Stimulated activated CD8-positive, alpha-beta memory T cell treated with anti-CD3 and anti-CD28 coated beads, Interleukin-2, amount 100 ng/mL, for 48 hours (primary cell): ENCODE data around the gene SMPX.

Experiments used
- DNase-seq, 2 donors: peaks; one replicate each; pipeline ENCODE4 v3.0.0-alpha.2; 2020; ENCODE audit warnings: low read depth in 2 of 2

Gene SMPX

GRCh38 chrX:21711848-21712197, 46.1 kb downstream of the SMPX start:
- DNase-seq = no peak

DNA sequence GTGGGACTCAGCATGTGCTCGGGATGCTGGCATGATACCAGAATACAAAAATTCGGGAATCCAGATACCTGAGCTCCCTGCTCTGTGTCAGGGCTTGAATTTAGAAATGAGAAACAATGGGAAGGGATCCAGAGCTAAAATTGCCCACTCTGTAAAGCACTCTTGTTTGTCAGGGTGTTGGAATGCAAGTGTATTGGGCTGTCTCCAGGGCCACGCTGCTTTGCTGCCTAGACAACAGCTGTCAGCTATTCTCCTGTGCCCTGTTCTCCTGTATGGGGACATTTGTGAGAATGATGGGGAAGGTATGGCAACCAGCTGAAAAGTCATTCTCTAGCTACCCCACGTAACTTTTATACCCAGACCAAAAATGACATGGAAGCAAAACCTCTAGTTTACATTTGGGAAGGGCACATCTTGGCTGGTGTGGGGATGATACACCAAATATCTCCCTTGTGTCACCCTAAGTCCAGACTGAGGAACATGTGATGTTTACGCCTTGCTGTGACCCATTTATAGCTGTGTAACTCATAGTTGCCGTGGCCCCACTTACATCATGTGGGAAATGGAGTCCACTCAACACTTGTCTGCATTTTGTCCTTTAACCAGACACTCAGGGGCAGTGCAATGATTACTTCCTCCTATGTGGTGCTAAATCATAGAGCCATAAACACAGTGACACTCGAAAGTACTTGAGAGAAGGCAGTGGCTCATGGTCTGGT, 46.6 kb downstream of the SMPX start:
- no peak for DNase-seq

GRCh38 chrX:21708116-21708515, 49.8 kb downstream of the SMPX start:
- DNase-seq = no peak

GRCh38 chrX:21705225-21705624, 52.7 kb downstream of the SMPX start:
- DNase-seq = no peak

DNA sequence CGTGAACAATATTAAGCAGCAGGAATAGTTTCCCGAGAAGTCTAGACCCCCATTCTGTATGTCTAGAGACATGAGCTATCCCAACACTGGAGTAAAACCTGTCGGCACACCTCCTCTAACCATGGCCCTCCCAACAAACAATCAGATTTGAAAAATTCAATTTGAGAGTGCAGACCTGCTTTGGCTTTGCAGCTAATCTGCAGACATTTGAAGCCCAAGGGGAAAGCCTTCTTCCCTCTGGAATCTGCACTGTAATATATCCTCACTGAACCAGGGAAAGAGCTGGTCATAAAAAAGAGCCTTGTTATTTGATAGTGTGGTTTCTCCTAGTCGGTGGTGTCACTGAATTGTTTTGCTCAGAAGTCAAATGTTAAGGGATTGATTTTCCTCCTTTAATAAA, 55.2 kb downstream of the SMPX start:
- no peak for DNase-seq

DNA sequence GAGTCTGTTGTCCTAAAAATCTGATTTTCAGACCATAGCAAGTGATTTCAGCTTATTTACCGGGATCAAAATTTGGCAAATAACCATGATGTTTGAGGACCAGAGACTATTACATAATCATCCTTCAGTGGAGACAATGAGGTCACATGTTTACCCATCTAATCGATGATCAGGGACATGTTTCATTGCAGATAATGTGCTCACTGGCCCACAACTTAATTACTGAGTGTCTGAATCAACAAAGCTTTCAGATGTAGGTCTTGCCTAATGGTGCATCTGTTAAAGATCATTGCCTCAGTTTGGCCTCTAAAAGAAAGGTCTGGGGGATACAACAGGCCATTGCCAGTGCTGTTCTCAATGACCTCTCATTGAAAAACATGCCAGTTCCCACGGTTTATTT, 56.9 kb downstream of the SMPX start:
- DNase-seq = no peak

DNA sequence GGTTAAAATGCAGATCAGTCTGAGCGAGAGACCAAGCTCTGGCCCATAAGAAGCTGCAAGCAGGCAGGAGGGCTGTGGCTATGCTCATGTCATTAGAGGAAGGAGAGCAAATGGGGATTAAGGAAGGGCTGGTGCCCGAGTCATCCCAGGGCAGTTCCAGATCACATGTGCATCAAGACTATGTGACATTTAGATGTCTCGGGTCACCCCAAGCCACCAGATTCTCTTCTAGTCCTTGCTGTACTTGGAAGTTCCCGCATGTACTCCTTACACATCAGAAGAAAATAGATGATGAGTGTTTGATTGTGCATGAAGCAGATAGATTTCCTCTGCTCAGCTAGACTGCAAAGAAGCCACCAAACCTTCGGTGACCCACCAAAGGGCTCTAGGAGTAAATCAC, 57.6 kb downstream of the SMPX start:
- DNase-seq = no peak

DNA sequence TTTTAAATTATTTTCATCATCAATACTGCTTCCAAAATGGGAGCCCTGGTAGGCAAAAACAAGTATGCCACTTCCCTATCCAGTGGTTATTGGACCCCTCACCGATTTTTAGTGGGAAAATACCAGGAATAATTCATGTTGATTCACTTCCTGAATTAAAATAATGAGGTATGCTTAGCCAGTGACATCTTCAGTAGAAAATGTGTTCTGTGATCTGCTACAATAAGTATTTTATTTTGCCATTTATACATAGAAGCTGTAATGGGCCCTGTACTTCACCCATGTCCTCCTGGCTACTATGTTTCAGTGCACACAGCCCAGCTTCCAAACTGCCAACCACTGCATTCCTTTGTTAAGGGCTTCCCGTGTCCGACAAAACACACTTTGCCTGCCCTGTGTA, 58.8 kb downstream of the SMPX start:
- no peak for DNase-seq

DNA sequence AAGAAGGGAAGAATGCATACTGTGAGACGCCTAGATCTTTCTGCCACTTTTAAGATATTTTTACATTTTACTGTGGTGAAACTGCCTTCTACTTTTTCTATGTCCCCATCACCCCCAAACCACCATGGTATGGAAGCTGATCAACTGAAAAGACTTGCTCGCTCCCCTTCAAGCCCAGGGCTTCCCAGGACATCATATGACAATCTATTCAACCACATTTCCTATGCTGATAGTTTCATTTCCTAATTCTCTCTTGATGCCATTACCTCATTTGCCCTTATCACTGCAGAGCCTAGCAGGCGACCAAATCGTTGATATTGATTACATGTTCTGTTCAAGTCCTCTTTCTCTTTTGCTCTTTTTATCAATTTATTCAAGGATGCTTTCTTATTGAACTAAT, 59.6 kb downstream of the SMPX start:
- no peak for DNase-seq

DNA sequence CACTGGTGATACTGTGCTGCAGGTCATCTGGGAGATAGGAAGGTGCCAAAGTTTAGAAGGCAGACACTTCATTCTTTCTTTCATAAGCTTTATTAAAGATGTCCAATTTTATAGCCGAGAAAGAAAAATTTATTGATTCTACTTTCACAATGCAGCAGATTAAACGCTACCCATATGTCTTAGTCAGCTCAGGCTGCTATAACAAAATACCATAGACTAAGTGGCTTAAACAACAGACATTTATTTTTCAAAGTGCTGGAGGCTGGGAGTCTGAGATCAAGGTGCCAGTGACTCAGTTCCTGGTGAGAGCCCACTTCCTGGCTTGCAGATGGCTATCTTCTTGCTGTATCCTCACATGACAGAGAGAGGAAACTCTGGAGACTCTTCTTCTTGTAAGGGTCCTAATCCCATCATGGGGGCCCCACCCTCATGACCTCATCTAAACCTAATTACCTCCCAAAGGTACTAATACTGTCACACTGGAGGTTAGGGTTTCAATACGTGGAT, 66.4 kb downstream of the SMPX start:
- no peak for DNase-seq

DNA sequence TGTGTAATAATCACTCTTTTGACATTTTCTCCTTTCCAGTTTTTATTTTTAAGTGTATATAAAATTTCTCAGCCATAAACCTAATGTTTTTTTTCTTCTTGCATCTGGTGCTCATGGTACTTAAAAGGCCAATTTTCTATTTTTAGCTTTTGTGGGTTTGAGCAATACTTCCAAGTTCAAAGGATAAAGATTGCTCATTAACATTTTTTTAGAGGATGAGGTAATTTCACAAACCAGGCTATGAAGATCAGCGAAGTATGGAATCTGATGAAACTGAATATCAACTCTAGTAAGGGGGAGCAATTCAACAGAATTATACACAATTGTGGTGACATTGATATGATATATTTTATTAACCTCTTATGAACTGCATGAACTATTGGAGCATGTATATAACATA, 74.0 kb downstream of the SMPX start:
- no peak for DNase-seq

DNA sequence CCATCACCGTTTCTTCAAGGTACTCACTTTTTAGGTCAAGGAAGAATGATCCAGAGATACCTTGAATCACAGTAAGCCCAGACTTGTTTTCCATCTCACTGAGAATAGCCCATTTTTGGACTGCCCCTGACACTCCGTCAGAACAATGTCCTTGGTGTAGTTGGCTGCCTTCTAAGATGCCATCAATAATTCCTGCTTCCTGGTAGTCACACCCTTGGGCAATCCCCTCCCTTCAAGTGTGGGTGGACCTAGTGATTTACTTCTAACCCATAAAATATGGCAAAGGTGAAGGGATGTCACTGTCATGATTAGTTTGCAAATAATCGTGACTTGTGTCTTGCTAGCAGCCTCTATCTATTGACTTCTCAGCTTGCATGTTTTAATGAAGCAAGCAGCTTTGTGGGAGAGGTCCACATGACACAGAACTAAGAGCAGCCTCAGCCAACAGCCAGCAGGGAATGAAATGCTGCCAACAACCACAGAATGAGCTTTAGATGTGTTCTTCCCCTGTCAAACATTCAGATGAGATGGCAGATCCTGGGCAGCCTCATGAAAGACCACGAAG, 79.8 kb downstream of the SMPX start:
- DNase-seq = no peak

DNA sequence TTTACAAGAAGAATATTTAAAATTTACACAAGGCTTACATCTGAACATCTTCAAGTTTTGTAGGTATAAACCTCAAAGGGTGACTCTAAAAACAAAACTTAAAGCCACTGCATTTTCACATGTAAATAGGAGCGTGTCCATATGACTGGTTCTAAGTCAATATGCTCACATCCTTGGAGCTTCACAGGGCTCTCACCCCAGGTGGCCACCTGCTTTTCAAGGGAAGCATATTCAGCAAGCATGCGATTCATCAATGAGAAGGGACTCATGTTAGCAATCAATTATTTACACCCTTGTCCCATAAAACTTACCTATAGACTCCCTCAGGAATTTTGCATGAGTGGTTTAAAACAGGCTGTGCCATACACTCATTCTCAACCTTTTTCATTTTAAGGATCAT, 82.0 kb downstream of the SMPX start:
- DNase-seq = no peak

GRCh38 chrX:21674430-21675186, 83.3 kb downstream of the SMPX start:
- DNase-seq = no peak

DNA sequence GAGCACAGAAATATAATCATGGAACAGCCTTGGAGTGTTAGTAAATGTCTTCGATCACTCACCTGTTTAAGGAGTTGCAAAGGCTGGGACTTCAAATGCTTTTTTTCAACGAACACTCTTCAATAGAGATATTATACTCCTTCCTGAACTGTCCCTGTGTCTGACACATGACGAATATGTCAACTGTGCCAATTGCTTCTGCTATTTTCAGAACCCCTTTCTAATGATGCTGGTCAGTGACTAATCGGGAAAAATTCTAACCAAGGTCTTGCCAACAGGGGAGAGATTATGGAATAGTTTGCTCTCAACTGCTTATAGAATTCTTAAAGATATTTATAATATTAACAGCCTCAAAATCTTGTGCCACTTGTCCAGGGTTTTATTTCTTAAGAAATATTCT, 91.2 kb downstream of the SMPX start:
- no peak for DNase-seq

DNA sequence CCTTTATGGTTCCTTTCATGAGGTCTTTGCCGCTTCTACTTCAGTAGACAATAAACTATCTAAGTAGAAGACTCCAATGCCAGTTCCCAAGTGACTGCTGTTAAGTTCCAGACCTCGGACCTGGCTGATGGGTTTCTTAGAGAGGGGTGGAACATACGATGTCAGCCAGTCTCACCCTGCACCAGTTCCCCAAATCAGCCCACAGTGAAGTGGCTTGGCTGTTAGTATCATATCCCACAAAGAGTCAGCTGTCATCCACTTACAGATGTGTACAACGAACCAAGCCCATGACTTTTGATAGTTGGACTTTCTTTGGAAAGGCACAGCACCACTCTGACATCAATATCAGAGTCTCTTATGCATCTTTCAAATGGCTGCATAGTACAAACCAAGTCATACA, 91.7 kb downstream of the SMPX start:
- DNase-seq = no peak

DNA sequence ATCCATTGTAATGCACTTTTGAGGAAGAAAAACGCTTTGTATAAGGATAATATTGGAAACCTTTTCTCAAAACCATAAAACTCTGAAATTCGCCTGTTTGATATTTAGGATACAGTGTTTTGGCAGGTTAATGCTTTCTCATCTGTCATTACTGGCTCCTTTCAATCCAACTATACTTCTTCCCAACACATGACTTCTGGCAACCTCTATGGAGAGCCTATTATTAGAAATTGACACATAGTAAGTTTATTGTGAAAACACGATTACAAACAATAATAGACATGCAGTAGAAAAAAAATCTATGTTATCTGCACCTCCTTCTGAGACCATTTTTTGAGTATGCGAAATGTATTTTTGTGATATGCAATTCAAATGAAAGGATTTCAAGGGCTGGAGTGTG, 95.2 kb downstream of the SMPX start:
- DNase-seq = no peak

GRCh38 chrX:21661316-21661715, 96.6 kb downstream of the SMPX start:
- DNase-seq = no peak

- DNase-seq = no peak
Observed at GRCh38 chrX:21660156-21660555, 97.8 kb downstream of the SMPX start.

DNA sequence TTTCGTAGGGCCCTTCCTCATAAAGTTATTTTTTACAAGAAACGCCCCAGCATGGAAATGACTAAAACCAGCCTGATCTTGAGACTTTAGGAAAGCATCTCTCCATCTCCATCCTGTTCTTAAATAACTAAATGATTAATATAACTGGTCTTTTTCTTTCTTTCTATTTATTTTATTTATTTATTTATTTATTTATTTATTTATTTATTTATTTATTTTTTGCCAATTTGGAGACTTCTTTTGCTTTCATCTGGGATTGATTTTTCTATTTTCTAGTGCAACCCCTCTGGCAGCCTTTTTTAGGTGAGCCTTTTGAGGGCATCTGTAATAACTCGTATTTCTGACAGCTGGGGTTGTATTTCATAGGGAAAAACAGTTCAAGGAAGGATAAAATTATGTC, 98.6 kb downstream of the SMPX start:
- DNase-seq = no peak

DNA sequence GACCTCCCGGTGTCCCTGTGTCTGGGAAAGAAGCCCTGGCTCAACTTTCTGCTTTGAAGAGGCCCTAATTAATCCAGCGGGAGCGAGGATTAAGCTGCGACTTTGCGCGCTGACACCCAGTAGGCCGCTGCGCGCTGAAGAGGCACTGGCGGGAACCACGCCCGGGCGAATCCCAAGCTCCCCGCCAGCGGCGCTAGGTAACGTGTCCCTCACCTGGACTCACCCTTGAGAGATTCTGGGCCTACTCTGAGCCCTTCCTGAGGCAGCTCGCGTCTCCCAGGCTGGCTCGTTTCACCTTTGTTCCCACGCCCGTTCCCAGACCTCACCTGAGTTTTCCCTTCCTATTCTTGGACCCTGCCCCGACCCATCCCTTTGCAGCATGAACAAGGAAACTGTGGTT, 99.2 kb downstream of the SMPX start:
- no peak for DNase-seq

GRCh38 chrX:21658152-21658737, 99.7 kb downstream of the SMPX start, which contains the start of gene KLHL34:
Gene KLHL34, minus strand, starts transcription at chrX:21658330. Its CDS starts 542 bp downstream, at chrX:21657788.
- DNase-seq = no peak
